GM18511 (cell line): ENCODE measurements around the gene DSCAM.

ENCODE experiments used
- ATAC-seq: cut with Tn5 transposase; IDR thresholded peaks from one replicate; pipeline ENCODE4 v1.9.1; 2021; ENCODE audit warnings: mild to moderate bottlenecking, moderate library complexity; ENCODE audit not compliant: unreplicated experiment

The DSCAM gene

DNA sequence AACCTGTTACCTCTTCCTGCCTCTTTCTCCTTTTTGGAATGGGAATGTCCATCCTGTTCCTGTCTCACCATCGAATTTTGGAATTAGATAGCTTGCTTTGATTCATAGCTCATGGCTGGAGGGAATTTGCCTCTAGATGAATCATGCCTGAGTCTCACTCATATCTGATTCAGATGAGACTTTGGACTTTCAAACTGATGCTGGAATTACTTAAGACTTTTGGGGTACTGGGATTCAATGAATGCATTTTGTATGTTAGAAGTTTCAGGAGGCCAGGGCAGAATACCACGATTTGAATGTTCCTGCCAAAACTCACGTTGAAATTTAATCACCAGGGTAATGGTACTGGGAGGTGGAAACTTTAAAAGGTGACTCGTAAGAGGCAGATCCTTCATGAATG lies 132.4 kb downstream of the DSCAM start:
- no peak for ATAC-seq

DNA sequence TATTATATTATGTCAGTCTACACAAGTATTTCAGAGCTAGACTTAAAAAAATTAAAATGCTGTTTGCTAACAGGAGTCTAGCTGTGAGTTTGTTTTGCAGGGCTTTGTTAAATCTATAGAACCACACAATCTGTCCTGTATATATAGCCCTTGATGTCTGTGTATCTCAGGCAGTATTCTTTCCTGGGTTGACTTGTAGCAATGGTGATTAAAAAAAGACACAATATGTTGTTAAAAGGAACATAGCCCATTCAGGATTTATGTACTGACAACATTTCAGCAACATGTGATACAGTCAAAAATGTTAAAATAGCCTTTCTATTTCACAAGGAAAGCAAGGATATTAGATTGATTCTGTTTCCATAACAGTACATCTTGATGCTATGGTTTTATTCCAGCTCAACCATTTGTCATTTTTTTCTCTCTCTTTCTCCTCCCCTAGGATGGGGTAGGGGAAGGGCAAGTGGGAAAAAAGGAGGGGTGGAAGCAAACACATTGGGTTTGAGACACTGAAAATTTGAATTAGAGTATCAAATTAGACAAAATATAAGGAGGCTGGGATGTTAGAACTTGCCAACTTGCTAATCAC lies 139.2 kb downstream of the DSCAM start:
- ATAC-seq, result no peak

- ATAC-seq, result no peak
Observed at GRCh38 chr21:40706806-40707655, 139.9 kb downstream of the DSCAM start.

DNA sequence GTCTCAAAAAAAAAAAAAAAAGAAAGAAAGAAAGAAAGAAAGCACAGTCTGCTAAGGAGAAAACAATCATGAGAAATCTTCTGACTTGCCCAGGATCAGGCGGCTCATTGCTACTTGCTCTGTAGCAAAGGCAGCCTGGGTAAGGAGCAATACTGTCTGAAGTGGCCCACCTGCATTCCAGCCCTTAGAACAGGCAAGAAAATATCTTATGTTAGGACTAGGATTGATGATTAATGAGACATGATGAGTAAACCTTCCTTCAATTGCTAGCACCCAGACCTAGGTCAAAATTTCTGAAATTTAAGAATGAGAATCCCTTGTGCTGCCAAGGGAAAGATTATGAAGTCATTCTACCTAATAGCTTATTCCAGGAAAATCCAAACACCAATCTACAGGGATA lies 140.8 kb downstream of the DSCAM start:
- no peak for ATAC-seq

GRCh38 chr21:40704141-40704540 lies 142.8 kb downstream of the DSCAM start:
- ATAC-seq, result no peak

DNA sequence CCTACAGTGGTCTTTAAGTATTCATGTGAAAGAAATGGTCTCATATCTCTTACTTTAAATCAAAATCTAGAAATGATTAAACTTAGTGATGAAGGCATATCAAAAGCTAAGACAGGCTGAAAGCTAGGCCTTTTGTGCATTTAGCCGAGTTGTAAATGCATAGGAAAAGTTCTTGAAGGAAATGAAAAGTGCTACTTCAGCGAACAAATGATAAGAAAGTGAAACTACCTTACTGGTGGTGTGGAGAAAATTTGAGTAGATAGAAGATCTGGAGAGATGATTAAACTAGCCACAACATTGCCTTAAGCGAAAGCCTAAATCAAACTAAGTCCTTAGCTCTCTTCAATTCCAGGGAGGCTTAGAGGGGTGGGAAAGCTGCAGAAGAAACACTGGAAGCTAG lies 147.6 kb downstream of the DSCAM start:
- no peak for ATAC-seq

DNA sequence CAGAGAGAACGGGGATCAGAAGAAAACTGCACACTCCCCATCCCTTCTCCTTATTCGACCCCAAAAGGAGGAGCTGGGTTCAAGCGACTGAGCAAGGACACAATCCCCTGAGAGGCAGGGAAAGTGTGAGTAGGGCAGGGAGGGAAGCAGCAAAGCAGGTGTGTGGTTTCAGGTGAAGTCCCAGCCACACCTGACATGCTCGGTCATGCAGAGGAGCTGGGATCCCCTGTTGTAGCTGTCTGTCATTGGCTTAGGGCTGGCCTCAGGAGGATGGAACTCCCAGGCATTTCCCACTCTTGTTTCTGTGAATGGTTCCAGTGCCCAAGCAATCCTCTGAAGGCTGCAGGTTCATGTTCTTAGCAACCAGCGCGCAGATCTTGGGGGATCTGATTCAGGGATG lies 150.7 kb downstream of the DSCAM start:
- ATAC-seq, result no peak

DNA sequence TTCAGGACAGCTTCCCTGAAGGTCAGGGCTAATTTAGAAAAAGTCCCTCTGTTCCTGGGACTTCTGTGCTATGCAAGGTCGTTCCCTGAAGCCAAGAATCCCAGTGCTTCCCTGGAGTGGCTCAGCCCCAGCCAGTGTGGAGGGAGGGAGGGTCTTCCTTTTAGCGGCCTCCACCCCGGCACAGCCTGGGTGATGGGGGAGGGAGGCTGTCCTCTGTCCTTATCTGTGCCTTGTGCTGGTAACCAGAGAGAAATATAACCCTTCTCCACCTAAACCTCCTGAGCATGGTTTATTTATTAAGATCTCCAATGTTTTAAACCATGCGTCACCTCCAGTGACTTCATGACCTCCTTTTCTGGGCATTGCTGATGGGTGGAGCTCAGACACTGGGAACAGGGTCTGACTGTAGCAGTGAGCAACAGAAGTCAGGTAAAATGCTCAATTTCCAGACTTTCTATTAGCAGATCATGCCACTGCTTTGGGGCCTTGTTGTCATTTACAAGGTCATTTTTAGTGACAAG lies 157.1 kb downstream of the DSCAM start:
- ATAC-seq, result no peak

DNA sequence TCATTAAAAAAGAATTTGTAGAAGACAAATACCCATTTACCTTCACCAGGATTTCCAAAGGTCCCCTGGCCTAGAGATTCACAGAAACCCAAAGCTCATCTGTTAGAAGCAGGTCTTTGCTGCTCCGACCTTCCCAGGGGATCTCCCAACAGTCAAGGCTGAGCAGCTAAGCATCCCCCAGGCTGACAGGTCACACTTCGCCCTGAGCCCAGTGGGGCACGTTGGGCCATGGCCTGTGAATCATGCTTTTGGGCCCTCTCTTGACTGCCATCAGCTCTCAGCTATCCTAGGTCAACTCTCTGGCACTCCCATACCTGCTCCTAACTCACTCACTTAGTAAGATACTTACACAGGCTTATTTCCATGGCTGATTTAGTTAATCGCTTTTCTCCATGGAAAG lies 157.7 kb downstream of the DSCAM start:
- ATAC-seq, result no peak

GRCh38 chr21:40688106-40688864 lies 158.7 kb downstream of the DSCAM start:
- ATAC-seq, result no peak

DNA sequence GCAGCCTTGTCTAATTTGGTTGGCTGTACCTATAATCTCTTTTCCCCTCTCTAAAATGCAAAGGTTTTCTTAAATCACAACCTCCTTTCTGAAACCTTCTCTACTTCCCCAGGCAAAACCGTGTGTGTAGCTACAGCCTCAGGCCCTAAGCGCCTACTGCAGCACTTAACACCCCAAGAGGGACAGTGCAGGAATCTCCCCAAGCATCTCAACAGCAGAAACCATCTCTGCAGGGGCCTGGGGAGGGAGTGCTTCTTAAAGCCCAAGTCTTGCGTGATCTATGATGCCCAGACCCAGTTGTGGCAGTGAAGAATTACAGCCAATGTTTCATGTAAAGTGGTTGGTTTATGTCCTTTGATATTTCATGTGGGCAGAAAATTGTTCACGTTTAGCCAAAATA lies 159.3 kb downstream of the DSCAM start:
- no peak for ATAC-seq

DNA sequence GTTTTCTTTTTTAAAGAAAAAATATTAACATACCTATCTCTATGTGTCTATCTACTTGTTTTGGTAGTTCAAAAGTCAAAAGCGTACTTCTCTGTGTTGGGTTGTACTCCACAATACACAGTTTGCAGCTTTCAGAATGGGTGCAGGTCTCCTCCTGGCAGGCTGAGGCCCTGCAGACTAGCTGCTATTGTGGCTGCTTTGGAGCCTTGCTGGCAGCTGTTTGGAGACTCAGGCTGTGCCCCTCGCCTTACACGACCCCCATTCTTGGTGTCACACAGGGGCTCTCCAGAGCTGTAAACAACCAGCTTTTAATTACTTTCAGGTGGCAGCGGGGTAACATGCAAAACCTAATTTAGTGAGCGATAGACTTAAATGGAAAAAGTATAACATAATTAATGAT lies 160.4 kb downstream of the DSCAM start:
- no peak for ATAC-seq

DNA sequence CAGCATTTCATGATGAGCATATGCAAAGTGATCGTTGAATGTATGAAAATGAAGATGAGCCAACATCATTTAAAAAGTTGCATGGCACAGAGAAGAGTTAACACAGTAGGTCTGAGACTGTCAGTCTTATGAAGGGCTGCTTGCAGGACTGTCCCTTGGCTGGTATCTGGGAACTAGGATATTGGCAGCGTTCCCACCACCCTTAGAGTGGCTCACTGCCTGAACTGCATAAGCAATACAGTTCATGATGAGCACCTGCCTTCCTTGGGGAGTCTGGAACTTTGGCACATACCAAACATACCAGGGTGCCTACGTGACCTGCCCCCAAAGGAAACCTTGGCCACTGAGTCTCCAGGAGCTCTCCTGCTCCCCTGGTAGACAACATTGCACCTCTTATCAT lies 161.8 kb downstream of the DSCAM start:
- ATAC-seq, result no peak

- ATAC-seq, result no peak
Observed at GRCh38 chr21:40684726-40685125, 162.2 kb downstream of the DSCAM start.

DNA sequence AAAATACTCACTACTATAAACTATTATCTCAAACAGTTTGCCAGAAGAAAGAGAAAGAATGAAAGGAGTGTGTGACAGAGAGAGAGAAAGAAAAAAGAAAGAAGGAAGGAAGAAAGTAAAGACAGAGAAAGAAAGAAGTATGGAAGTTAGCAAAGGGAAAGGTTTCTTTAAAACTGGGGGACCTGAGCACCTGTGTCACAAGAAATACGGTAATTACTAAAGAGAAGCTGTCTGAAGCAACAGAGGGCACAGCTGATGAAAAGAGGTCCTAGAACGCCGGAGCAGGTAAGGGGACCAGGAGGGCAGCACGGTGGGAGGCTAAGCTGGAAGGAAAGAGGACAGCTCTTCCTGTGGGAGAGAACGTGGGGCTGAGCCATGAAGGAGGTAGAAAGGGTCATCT lies 163.6 kb downstream of the DSCAM start:
- ATAC-seq, result no peak

- no peak for ATAC-seq
Observed at GRCh38 chr21:40681164-40681859, 165.6 kb downstream of the DSCAM start.

DNA sequence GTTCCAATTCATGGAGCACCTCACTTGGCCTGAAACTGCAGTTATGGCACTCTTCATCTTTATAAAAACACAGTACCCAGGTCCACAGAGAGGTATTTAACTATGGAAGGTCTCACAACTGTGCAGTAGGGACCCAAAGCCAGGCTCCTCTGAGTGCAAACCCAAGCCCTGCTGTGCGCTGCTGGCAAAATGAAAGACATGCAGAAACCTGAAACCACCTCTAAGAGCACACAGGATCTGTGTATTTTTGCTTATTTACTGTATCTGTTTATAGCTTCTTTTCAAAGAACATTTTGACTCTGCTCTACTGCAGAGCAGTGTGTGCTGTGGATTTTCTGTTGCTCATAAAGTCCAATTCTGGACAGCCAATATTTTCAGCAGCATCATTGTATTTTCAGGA lies 166.6 kb downstream of the DSCAM start:
- no peak for ATAC-seq

DNA sequence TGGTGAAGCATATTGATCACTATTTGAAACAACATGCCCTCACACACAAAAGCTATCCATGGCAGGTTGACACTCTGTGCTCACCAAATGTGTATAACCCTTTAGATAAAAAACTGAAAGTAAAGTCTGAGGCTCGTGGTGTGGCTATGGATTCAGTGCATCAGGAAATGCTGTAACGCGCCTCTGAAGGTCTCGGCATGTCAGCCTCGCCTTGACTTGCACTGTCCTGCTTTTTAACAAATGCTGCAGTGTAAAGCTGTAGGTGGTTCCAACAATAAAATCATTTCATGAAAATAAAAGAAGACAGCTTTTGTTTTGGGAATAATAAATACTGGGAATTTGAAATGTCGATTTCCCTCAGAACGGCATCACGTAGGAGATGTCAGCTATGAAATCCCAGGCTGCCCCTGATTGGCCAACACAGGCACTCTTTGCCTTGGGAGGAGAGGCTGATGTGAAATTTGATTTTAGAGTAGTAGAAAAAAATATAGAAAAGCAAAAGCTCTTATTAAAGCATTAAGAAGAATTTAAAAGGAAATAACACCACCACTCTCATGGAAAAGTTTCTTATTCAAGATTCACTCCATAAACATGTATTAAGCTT lies 168.2 kb downstream of the DSCAM start:
- no peak for ATAC-seq

DNA sequence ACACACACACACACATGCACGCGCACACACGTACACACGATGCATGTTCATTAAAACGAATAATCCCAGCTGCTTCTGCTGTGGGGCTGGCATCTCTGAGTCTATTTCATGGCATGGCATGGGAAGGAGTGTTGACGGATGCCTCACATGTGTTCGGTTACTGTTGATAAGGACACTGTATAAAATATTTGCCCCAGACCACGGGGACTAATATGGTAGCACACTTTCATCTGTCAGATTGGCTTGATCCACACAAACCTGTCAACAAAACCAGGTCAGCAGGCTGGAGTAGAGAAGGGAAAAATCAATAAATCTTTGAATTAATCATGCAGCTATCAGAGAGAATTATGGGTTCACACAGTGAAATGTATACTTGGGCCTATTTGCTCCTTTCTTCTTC lies 171.9 kb downstream of the DSCAM start:
- no peak for ATAC-seq

GRCh38 chr21:40672602-40673001 lies 174.4 kb downstream of the DSCAM start:
- ATAC-seq, result no peak

DNA sequence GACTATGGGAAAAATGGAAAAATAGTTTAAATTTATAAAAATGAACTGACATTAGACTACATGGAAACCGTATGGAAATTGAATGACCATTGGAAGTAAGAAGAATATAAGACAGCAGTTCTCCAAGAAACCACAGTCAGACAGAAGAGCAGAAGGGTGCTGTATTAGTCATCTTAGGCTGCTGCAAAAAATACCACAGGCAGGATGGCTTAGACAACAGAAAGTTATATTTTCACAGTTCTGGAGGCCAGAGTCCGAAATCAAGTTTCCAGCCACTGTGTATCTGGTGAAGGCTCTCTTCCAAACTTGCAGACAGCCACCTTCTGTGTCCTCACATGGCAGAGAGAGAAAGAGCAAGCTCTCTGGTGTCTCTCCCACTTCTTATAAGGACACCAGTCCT lies 175.2 kb downstream of the DSCAM start:
- no peak for ATAC-seq
